NOMO-1 (cell line): ENCODE data around the gene SRPRB.

ENCODE experiments used
- DNase-seq, 2 experiments: peaks; one replicate each; lab custom pipeline; 2025; ENCODE audit not compliant: unreplicated experiment in 2 of 2; lab: John Stamatoyannopoulos, UW

Gene SRPRB, protein sequence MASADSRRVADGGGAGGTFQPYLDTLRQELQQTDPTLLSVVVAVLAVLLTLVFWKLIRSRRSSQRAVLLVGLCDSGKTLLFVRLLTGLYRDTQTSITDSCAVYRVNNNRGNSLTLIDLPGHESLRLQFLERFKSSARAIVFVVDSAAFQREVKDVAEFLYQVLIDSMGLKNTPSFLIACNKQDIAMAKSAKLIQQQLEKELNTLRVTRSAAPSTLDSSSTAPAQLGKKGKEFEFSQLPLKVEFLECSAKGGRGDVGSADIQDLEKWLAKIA

GRCh38 chr3:133805702-133806475 lies at the start of gene SRPRB:
TSS of gene SRPRB (plus strand) at chr3:133805815. CDS start at chr3:133805849, 34 bp downstream.
- DNase-seq, result peak; percentile 96 to 97

- no peak for DNase-seq
These were observed 48.6 kb upstream of the SRPRB start for GRCh38 chr3:133756716-133757694.

DNA sequence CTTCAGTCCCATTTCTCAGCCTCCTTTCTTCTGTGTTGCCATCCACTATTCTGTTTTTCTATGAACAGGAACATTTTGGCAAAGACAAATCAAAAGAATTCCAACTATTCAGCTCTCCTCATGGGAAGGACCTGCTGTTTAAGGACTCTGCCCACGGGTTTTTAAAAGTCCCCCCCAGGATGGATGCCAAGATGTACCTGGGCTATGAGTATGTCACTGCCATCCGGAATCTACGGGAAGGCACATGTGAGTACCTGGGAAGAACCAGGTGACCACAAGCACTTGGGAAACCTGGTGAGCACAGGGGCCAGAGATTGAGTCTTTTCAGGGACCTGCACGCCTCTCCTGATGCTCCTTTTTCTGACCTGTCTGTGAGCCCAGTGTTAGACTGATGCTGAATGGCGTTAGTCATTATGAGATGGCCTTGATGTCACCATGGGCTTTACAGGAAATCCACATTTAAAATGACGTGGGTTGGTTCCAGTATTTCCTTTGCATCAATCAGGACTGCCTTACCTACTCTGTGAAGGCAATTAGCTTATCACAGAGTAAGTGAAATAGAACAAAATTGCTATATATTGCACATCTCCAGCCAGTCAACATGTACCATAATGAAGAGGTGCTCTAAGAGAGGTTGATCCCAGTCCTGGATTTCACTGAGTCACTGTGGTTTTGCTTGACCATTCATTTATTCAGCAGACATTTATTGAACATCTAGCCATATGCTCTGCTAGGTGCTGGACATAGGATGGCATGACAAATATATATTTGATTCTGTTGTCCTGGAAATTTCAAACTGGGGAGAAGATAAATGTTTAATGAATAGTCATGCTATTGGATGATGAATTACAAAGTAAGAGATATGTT lies 47.7 kb upstream of the SRPRB start:
- DNase-seq, result no peak

GRCh38 chr3:133758568-133758928 lies 47.1 kb upstream of the SRPRB start:
- DNase-seq, result no peak

- DNase-seq, result no peak
These were observed 46.5 kb upstream of the SRPRB start for GRCh38 chr3:133758964-133759739.

- DNase-seq, result no peak
These were observed 45.8 kb upstream of the SRPRB start for GRCh38 chr3:133759740-133760305.

DNA sequence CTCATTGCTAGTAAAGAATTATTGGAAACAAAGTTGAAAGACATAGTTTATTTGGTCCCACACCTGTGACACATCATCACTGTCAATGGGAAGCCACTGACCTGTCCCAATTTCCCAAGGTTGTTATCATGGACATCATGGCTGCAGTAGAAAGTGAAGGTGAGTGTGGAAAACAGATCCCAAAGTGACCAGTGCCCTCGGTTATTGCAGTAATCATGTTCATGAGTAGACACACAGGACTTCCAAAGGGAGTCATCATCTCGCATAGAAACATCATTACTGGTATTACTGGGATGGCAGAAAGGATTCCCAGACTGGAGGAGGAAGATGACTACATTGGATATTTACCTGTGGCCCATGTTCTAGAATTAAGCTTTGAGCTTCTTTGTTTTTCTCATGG lies 44.7 kb upstream of the SRPRB start:
- DNase-seq, result no peak

GRCh38 chr3:133761605-133762484 lies 43.8 kb upstream of the SRPRB start:
- no peak for DNase-seq

DNA sequence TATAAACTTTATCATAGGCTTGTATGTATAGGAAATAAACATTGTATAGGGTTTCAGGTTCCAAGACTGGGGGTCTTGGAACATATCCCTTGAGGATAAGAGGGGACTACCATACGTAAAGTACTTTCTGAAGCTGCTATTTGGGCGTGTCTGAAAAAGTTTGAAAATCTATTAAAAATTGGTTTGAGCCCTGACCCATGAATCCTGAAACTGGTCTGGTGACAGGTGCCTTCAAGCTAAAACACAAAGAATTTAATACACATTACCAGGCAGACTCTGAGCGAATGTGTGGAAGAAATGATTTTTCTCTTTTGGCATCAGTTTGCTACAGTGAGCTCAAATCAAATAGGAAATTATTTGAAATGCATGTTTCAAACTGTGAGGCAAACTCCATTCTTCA lies 43.1 kb upstream of the SRPRB start:
- DNase-seq, result no peak

- DNase-seq, result no peak
These were observed 41.6 kb upstream of the SRPRB start for GRCh38 chr3:133763797-133764683.

GRCh38 chr3:133765256-133765655 lies 40.4 kb upstream of the SRPRB start:
- no peak for DNase-seq

DNA sequence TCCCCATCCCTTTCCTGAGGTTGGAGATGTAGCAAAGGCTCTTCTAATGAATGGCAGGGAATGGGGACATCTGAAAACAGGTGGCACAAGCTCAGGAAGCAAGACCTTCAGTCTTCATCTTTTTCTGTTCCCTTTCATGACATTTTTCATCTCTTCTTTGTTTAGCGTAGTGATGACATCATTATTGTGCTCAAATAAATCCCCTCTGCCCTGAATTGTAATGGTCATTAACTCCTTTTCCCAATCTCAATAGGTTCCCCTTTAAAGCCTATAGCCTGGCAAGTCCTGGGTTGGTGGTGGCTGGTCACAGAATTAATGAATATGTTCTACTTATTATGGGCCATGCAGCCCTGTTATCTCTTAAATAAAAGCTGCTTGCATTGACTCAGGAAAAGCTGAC lies 38.0 kb upstream of the SRPRB start:
- no peak for DNase-seq

DNA sequence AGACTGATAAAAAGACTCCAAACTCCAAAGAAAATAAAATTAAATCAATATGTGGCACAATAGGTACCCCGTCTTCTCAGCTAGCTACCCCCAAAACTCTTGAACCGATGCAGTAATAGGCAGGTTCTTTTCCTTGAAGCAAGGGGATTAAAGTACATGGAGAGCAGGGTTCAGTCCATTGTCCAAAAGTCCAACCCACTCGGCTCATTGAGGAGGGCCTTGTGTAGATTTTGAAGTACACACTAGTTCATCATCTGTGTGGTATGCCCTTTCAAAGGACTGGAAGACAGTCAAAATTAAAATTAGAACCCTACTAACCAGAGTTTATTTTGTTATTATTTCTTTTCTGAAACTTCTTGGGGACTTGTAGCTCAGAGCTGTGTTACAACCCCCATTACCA lies 36.1 kb upstream of the SRPRB start:
- no peak for DNase-seq

GRCh38 chr3:133773732-133774131 lies 31.9 kb upstream of the SRPRB start:
- DNase-seq, result no peak

GRCh38 chr3:133775309-133775708 lies 30.3 kb upstream of the SRPRB start:
- DNase-seq, result no peak

GRCh38 chr3:133775835-133776234 lies 29.8 kb upstream of the SRPRB start:
- no peak for DNase-seq

DNA sequence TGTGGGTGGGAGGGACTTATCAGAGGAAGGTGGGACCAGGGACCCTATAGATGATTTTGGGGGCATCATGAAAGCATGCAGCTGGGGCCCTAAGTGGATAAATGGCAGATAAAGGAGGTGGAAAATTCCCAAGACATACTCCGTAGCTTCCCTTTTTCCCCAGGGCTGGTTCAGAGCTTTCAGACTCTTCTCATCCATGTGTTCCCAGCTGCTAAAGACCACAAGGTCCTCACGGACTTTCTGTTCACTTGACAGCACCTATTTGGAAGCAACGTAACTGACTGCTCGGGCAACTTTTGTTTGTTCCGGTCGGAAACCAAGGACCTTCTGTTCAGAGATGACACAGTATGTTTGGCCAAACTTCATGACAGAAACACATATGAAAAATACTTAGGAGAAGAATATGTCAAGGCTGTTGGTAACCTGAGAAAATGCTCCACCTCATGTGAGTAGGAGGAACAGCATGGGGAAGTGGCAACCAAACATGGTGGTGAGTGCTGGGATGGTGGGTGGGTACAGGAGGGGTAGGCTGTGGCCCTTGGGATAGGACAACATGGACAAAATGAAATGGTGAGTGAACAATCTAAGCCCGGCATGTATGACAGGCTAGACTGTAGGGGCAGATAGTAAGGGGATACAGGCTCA lies 28.7 kb upstream of the SRPRB start:
- DNase-seq, result no peak
